Activated naive CD4-positive, alpha-beta T cell treated with anti-CD3 and anti-CD28 coated beads for 36 hours (primary cell): ENCODE data around the gene RGPD4. TPM values are rescaled to one million over a fixed set of nuclear protein-coding genes. Genes with fewer than 3 reads are reported as not detected.
"Not testable (repeated sequence)": the region's sequence is repeated elsewhere in the genome, so short reads cannot be mapped to it uniquely, and the experiment has no call there.

Experiments
- CTCF ChIA-PET: fragments of 350-600 bp; sonication (Branson Sonifier 250); formaldehyde crosslinking; loops from one replicate; lab custom pipeline; 2021; ENCODE audit warnings: antibody characterized with exemption; lab: Charles Lee
- DNase-seq: peaks from one replicate; pipeline ENCODE4 v3.0.0-alpha.2; 2020
- H3K27ac Mint-ChIP-seq: one replicate; pipeline ENCODE4 v1.8.0; 2021; ENCODE audit warnings: mild to moderate bottlenecking, mixed read lengths
- H3K27me3 Mint-ChIP-seq: one replicate; pipeline ENCODE4 v1.8.0; 2021; ENCODE audit warnings: low read depth, mixed read lengths
- H3K36me3 Mint-ChIP-seq: one replicate; pipeline ENCODE4 v1.8.0; 2021; ENCODE audit warnings: low read depth, mixed read lengths
- H3K4me1 Mint-ChIP-seq: one replicate; pipeline ENCODE4 v1.8.0; 2021; ENCODE audit warnings: low read depth, mixed read lengths
- H3K4me3 Mint-ChIP-seq: one replicate; pipeline ENCODE4 v1.8.0; 2021; ENCODE audit warnings: mild to moderate bottlenecking, moderate library complexity, mixed read lengths
- H3K9me3 Mint-ChIP-seq: one replicate; pipeline ENCODE4 v1.8.0; 2021; ENCODE audit warnings: mixed read lengths
- intact Hi-C: fragments of 100-400 bp; cut with micrococcal nuclease; formaldehyde crosslinking; loops from one replicate; pipeline ENCODE4 v1.15.1; 2023
- total RNA-seq, 2 experiments: library from RNA; stranded (reverse); gene quantifications; one replicate each; pipeline ENCODE4 v1.2.3, GENCODE V29; 2021

The RGPD4 gene
- total RNA-seq, 2 experiments from 2014 or later = 0.07 to 0.19 TPM

DNA sequence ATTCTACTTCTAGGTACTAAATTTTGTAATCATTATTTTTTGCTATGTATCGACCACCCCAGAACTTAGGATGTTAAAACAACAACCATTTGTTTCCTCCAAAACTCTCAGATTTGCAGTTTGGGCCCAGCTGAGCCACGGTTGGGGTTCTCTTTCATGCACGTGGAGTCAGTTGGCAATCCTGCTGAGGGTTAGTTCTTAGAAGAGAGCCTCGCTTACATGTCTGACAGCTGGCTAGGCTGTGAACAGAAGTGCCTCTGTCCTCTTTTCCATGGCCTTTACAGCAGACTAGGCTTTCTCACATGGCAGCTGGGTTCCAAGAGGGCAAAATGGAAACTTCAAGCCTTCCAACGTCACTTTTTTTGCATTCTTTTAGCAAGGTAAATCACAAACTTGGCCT is 9.3 kb upstream of the RGPD4 start:
- Mint-ChIP-seq H3K9me3 (peaks cover 2% of the 10 kb centered on the region), H3K27ac (no peak overlapping the region), H3K36me3 (no peaks in the 10 kb centered on the region), H3K4me3 (no peak overlapping the region), H3K27me3 (no peaks in the 10 kb centered on the region), H3K4me1 (no peaks in the 10 kb centered on the region)
- intact Hi-C loops = no loop called here
- DNase-seq = no peak
- CTCF ChIA-PET = interaction anchor here (0.8 kb wide), 1 partner anchor 80 kb away, joined by 3 read pairs; no protein-coding TSS in a partner anchor

DNA sequence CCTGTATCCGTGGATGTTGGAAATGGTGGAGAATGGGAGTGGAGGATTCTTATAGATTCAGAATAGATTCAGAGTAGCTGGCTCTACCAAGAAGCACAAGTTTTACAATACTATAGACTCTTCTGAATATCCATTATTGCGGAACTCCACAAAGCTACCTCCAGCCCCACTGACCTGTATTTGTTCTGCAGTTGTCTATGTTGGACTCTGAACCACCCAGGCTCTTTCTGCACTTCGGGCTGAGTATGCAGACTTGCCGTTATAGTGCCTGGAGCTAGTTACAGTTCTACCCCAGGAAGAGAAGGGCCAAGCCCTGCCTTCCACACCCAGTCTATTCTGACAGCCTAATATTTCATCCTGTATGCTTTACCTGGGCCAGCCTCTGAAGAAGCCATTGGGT is 4.4 kb upstream of the RGPD4 start:
- no peak overlapping the region for H3K27ac Mint-ChIP-seq
- intact Hi-C loops = no loop called here
- H3K4me3 Mint-ChIP-seq = no peak overlapping the region
- no peaks in the 10 kb centered on the region for H3K4me1 Mint-ChIP-seq
- H3K36me3 Mint-ChIP-seq = no peaks in the 10 kb centered on the region
- H3K27me3 Mint-ChIP-seq = no peaks in the 10 kb centered on the region
- no peak for DNase-seq
- CTCF ChIA-PET = no interaction called here
- H3K9me3 Mint-ChIP-seq = no peaks in the 10 kb centered on the region

DNA sequence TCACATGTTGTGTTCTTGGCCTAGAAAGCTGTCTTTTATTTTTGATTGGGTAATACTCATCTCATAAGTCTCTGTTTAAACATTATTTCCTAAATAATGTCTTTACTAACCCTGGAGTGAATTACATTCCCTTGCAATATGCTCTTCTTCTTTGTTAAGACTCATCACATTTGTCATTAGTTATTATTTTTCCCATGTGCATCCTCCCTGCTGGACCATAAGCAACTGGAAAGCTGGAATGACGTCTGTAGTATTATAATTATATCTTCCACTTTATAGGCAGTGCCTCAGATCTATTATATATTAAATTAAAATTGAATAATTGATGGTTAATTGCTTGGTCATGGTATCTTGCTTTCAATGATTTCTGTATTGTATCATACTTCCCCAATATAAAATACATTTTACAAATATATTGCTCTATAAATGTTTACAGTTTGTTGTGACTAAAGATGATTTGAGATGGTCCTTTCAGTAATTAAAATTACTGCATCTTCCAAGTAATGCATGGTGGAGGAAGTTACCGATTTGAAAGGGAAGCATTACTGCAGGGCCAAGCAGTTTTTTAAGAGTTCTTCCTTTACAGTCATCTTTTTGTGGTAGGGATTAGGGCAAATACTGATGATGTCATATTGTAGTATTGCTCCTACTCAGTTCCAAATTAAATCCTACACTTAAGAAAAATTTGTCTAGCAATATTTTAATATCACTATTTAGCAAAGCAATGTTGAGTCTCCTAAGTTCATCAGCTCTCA is 2.1 kb upstream of the RGPD4 start:
- CTCF ChIA-PET = no interaction called here
- Mint-ChIP-seq H3K27me3 (no peaks in the 10 kb centered on the region), H3K9me3 (no peaks in the 10 kb centered on the region), H3K4me3 (no peak overlapping the region), H3K4me1 (no peaks in the 10 kb centered on the region), H3K36me3 (no peaks in the 10 kb centered on the region), H3K27ac (no peak overlapping the region)
- no peak for DNase-seq
- intact Hi-C loops = no loop called here

DNA sequence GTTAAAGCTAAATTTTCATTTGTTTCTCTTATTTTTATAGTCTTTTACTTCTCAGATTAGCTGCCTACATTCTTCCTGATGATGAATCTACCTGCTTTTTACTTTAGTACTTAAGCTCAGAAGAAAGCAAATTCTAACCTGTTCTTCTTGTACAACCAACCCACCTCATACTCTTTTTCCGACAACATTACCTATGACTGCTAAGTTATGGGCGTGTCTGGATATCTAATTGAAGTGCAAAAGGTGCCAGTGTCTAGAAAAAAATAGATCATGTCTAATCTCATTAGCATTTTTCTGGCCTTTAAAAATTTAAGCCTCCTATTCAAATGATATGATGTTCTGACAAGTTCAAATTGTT is 1.5 kb upstream of the RGPD4 start:
- intact Hi-C loops = no loop called here
- Mint-ChIP-seq H3K36me3 (no peaks in the 10 kb centered on the region), H3K4me3 (no peak overlapping the region), H3K4me1 (no peaks in the 10 kb centered on the region), H3K27ac (no peak overlapping the region), H3K9me3 (no peaks in the 10 kb centered on the region), H3K27me3 (no peaks in the 10 kb centered on the region)
- no peak for DNase-seq
- CTCF ChIA-PET = no interaction called here

DNA sequence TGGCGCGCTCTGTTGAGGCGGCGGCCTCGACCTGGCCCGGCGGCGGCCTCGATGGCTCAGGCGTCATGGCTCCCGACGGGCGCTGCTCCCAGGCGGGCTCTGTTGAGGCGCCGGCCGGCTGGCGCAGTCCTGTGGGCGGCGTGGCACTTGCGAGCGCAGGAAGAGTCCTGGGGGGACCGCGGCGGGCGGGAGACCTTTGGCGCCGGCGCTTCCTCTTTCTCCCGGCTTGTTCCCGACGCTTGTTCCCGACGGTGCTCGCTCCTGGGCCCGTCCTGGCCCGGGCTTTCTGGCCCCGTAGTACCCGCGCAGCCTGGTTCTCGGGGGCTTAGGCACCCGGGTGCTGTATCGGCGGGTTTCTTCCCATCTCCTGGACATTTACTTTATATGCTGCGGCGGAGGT is 2.8 kb downstream of the RGPD4 start:
- DNase-seq, CTCF ChIA-PET, intact Hi-C loops, H3K4me3 Mint-ChIP-seq, H3K9me3 Mint-ChIP-seq, H3K36me3 Mint-ChIP-seq, H3K27me3 Mint-ChIP-seq, H3K4me1 Mint-ChIP-seq, H3K27ac Mint-ChIP-seq: not testable (repeated sequence)

DNA sequence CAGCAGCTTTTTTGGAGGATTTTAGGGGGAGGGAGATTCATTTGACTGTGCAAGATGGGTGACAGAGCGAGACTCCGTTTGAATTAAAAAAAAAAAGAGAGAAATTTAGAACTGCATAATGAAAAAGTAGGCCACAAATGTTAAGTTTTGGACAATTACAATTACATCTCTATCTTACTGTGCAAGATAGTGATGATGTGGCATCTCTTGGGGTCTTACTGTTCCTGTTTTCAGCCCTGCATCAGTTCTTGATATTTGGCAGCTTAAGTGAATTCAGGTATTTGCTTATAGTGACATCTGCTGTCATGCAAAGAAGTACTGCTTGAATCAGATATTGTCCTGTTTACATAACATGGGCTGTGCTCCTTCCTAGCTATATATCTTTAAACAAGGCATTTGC is 6.5 kb downstream of the RGPD4 start:
- H3K27ac Mint-ChIP-seq, H3K9me3 Mint-ChIP-seq, H3K27me3 Mint-ChIP-seq, H3K4me3 Mint-ChIP-seq, CTCF ChIA-PET, H3K36me3 Mint-ChIP-seq, H3K4me1 Mint-ChIP-seq, DNase-seq, intact Hi-C loops: not testable (repeated sequence)

DNA sequence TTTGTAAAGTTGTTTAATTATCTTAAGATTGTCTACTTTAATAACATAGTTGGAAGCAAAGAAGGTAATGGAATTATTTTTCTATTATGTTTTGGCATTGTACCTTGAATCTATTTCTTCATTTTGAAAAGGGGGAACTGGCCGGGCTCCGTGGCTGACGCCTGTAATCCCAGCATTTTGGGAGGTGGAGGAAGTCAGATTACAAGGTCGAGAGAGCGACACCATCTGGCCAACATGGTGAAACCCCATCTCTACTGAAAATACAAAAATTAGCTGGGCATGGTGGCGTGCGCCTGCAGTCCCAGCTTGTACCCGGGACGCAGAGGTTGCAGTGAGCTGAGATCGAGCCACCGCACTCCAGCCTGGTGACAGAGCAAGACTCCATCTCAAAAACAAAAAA is 6.9 kb downstream of the RGPD4 start:
- CTCF ChIA-PET, intact Hi-C loops, H3K27me3 Mint-ChIP-seq, DNase-seq, H3K9me3 Mint-ChIP-seq, H3K27ac Mint-ChIP-seq, H3K4me3 Mint-ChIP-seq, H3K4me1 Mint-ChIP-seq, H3K36me3 Mint-ChIP-seq: not testable (repeated sequence)

DNA sequence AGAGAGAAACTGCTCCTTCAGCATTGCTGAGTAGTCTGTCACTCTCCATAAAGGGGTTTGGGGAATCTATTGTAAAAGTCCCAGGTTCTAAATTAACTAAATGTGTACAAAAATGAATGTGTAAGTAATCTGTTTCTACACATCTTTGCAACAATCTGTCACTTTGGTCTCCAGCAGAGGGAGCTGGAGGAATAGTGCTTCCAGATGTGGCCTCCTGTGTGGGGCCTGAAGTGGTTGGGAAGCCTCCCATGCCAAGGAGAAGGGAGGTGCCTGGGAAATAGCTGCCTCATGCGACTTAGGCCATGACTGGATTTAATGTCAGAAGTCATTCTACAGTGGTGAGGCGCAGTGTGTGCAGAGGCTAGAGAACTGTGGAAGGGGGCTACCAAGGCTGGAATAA is 89.4 kb downstream of the RGPD4 start:
- H3K4me3 Mint-ChIP-seq, H3K27ac Mint-ChIP-seq, H3K9me3 Mint-ChIP-seq, CTCF ChIA-PET, intact Hi-C loops, DNase-seq, H3K4me1 Mint-ChIP-seq, H3K36me3 Mint-ChIP-seq, H3K27me3 Mint-ChIP-seq: not testable (repeated sequence)

DNA sequence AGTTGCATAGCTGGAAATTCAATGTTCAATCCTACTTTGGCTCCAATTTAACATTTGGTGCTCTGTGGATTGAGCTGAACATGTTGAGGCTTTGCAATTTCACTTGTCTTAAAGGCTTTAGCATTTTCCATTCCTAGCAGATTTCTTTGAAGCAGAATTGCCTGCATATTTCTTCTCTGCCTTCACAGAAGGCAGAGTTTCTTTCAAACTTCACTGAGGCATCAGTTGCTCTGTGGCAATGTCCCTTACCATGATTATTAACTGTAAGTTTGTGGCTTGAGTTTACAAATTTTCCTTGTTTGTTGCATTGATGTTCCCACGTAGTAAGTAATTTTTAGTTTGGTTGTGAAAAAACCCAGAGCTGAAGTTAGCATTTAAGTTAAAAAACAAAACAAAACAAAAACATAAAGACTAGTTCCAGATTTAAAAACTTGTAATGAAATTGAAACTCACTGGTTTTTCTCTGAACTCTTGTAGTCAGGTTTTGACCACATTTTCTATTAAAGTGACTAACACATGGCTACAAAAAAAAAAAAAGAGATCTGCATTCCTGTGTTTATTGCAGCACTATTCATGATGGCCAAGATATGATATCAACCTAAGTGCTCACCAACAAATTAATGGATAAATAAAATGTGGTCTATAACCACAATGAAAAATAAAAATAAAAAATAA is 90.1 kb downstream of the RGPD4 start:
- H3K36me3 Mint-ChIP-seq, H3K27me3 Mint-ChIP-seq, intact Hi-C loops, H3K27ac Mint-ChIP-seq, DNase-seq, H3K4me3 Mint-ChIP-seq, CTCF ChIA-PET, H3K4me1 Mint-ChIP-seq, H3K9me3 Mint-ChIP-seq: not testable (repeated sequence)

DNA sequence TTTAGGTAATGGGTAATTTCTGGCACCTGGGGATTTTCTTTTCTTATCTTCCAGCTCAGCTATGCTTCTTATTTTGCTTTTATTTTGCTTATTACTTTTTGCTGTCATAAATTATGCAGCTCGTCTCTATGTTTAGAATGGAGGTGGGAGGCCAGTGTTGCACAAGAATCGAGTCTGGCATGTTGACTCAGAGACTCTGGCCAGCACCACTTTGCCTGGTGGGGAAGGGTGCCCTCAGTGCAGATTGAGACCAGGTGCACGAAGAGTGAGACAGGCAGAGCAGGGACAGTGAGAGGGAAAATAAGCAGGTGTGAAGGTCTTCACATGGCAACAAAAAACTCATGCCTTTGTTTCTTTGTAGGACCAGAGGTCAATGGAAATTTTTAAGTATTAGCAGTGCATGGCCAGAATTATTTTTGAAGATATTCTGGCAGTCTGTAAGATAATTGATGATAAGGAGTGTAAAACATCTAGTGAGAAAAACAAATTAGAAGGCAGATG is 100.4 kb downstream of the RGPD4 start:
- Mint-ChIP-seq H3K4me1 (no peaks in the 10 kb centered on the region), H3K36me3 (no peaks in the 10 kb centered on the region), H3K4me3 (no peak overlapping the region), H3K27ac (no peak overlapping the region), H3K27me3 (peaks cover 3% of the 10 kb centered on the region), H3K9me3 (no peaks in the 10 kb centered on the region)
- intact Hi-C loops = no loop called here
- CTCF ChIA-PET = interaction anchor here (0.7 to 1.6 kb wide), 2 partner anchors 8 to 16 kb away, joined by 3 to 4 read pairs; no protein-coding TSS in a partner anchor
- DNase-seq = no peak

DNA sequence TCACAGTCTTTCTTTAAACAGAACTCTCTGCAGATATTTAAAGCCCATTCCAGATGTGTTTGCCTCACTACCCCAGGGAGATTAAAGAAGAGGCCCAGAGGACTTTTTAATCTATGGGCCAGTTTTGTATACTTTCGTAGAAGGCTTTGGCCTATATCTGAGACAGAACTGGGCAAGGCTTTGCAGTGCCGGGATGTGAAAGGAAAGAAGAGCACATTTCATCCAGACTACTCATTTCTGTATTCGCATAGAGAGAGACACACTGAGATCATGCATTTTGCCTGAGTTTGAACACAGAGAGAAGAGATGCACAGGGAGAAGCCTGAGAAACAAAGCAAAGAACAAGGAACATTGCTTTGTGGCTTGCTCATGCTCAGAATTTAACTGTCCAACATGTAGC is 104.7 kb downstream of the RGPD4 start:
- peaks cover 14% of the 10 kb centered on the region for H3K27me3 Mint-ChIP-seq
- H3K9me3 Mint-ChIP-seq = no peaks in the 10 kb centered on the region
- H3K27ac Mint-ChIP-seq = no peak overlapping the region
- H3K4me1 Mint-ChIP-seq = no peaks in the 10 kb centered on the region
- no peaks in the 10 kb centered on the region for H3K36me3 Mint-ChIP-seq
- no peak for DNase-seq
- intact Hi-C loops = no loop called here
- CTCF ChIA-PET = no interaction called here
- no peak overlapping the region for H3K4me3 Mint-ChIP-seq

DNA sequence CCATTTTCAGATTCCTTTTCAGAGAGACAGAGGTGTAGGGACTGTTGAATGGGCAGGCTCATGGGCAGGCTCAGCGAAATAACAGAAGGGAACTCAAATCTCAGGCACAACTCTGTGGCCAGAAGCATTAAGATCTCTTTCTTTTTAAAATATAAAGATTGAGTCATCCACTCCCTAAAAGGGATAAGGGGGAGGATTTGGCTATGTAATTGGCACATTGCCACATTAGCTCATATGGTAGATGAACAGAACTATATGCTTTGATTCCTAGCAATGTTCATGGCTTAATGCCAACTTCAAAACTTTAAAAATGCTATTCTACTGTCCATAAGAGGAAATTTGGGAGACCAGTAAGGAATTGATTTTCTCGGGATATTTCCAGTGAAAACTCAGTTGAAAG is 105.8 kb downstream of the RGPD4 start:
- CTCF ChIA-PET = no interaction called here
- Mint-ChIP-seq H3K27ac (no peak overlapping the region), H3K27me3 (peaks cover 14% of the 10 kb centered on the region), H3K4me1 (no peaks in the 10 kb centered on the region), H3K4me3 (no peak overlapping the region), H3K9me3 (no peaks in the 10 kb centered on the region), H3K36me3 (no peaks in the 10 kb centered on the region)
- intact Hi-C loops = no loop called here
- DNase-seq = no peak

DNA sequence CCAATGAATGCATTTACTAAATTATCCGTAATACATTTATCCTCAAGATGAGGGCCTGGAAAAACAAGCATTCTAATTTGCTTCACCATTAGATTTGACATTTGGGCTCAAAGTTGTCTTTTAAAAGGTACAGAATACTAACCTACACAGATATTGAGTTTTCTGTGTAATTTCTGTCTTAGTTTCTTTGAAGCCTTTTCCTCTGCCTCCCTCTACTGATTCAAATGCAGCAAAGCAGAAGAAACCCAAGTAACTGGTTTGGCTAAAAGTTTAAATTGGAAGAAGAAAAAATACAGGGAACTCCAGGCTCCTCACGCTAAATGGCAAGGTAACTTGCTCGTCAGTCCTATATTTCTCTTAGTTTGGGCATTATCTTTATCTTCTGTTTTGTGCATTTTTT is 106.3 kb downstream of the RGPD4 start:
- H3K9me3 Mint-ChIP-seq = no peaks in the 10 kb centered on the region

More for the DNA sequence above, 106.3 kb downstream of the RGPD4 start:
- Mint-ChIP-seq H3K27me3 (peaks cover 14% of the 10 kb centered on the region), H3K36me3 (no peaks in the 10 kb centered on the region), H3K4me1 (no peaks in the 10 kb centered on the region), H3K27ac (no peak overlapping the region), H3K4me3 (no peak overlapping the region)
- intact Hi-C loops = no loop called here
- CTCF ChIA-PET = no interaction called here
- no peak for DNase-seq
